Central memory CD8-positive, alpha-beta T cell (primary cell): ENCODE results near the gene CDH24.

Experiments used
- ATAC-seq: fragments of 150-1000 bp; cut with Tn5 transposase; replicated peaks from 2 replicates; pipeline ENCODE4 v1.10.0; 2022; ENCODE audit warnings: mild to moderate bottlenecking, moderate FRiP score, moderate number of reproducible peaks; ENCODE audit not compliant: poor library complexity, severe bottlenecking; ENCODE audit errors: extremely low read depth
- DNase-seq, 2 donors: peaks; one replicate each; pipeline ENCODE4 v3.0.0; 2021; ENCODE audit warnings: low spot score in 2 of 2
- H3K27ac Mint-ChIP-seq: one replicate; pipeline ENCODE4 v1.8.0; 2022; ENCODE audit warnings: low read depth, mild to moderate bottlenecking, moderate library complexity, mixed read lengths
- H3K27me3 Mint-ChIP-seq: one replicate; pipeline ENCODE4 v1.8.0; 2022; ENCODE audit warnings: mixed read lengths
- H3K36me3 Mint-ChIP-seq: one replicate; pipeline ENCODE4 v1.8.0; 2022; ENCODE audit warnings: mild to moderate bottlenecking, moderate library complexity, mixed read lengths; ENCODE audit not compliant: insufficient read depth
- H3K4me1 Mint-ChIP-seq: one replicate; pipeline ENCODE4 v1.8.0; 2022; ENCODE audit warnings: mixed read lengths
- H3K4me3 Mint-ChIP-seq: one replicate; pipeline ENCODE4 v1.8.0; 2022; ENCODE audit warnings: mild to moderate bottlenecking, moderate library complexity, mixed read lengths
- H3K9me3 Mint-ChIP-seq: one replicate; pipeline ENCODE4 v1.8.0; 2022; ENCODE audit warnings: mixed read lengths

CDH24 gene

DNA sequence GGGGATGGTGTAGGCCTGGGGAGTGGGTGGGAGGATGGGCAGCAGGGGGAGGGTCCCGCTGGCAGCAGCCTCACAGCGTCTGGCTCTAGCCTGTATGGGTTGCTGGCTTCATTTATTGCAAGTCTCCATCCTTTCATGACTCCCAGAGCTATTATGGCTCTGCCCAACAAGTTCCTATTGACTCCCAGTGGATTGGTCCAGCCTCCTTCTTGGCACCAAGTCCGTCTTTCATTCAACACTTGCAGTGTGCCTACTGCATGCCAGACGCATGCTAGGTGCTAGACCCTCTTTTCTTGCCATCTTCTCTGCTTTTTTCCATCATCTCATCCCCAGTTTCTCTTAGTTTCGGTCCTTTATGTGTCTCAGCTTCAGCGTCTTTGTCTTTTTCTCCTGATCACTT lies 14.2 kb downstream of the CDH24 start:
- H3K4me1 Mint-ChIP-seq: no peaks in the 10 kb centered on the region
- ATAC-seq (no peak), DNase-seq (no peak)
- no peak overlapping the region for H3K4me3 Mint-ChIP-seq
- no peak overlapping the region for H3K27ac Mint-ChIP-seq
- H3K27me3 Mint-ChIP-seq: no peaks in the 10 kb centered on the region
- H3K9me3 Mint-ChIP-seq: no peaks in the 10 kb centered on the region
- no peaks in the 10 kb centered on the region for H3K36me3 Mint-ChIP-seq

DNA sequence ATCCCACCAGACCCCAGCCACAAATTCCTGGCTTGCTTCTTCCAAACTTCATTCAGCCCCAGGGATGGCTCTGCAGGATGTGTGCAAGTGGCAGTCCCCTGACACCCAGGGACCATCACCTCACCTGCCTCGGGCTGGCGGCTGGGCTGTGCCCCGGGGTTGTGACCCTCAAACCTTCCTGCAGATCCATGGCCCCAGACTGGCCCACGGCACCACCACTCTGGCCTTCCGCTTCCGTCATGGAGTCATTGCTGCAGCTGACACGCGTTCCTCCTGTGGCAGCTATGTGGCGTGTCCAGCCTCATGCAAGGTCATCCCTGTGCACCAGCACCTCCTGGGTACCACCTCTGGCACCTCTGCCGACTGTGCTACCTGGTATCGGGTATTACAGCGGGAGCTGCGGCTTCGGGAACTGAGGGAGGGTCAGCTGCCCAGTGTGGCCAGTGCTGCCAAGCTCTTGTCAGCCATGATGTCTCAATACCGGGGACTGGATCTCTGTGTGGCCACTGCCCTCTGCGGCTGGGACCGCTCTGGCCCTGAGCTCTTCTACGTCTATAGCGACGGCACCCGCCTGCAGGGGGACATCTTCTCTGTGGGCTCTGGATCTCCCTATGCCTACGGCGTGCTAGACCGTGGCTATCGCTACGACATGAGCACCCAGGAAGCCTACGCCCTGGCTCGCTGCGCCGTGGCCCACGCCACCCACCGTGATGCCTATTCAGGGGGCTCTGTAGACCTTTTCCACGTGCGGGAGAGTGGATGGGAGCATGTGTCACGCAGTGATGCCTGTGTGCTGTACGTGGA lies 15.0 kb downstream of the CDH24 start, which contains the start of gene PSMB11:
PSMB11 (plus strand) TSS at position 51 of the 804 bp plus-strand sequence; CDS start at position 65, 14 bp downstream.
- Mint-ChIP-seq H3K4me1 (no peaks in the 10 kb centered on the region), H3K36me3 (no peaks in the 10 kb centered on the region), H3K27me3 (no peaks in the 10 kb centered on the region), H3K4me3 (no peak within 1 kb of the TSS), H3K27ac (no peak within 1 kb of the TSS), H3K9me3 (no peaks in the 10 kb centered on the region)
- ATAC-seq (no peak), DNase-seq (no peak)

DNA sequence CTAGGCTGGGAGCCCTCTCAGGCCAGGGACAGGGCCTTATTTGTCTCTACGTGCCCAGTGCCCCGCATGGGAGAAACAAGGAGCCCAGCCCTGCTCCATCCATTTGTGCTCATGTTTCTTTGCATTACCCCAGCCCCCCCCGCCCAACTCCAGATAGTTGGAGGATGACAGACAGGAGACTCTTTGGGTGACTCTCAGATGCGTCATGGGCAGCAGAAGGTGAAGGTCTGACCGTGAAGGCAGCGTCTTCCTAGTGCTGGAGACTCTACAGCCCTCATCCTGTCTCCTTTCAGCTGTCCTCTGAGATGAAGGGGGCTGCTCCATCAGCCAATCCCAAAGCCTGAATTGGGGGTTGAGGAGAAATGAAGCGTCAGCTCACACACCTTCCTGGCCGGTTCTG lies 15.6 kb downstream of the CDH24 start:
- no peak for ATAC-seq
- Mint-ChIP-seq H3K9me3 (no peaks in the 10 kb centered on the region), H3K27me3 (no peaks in the 10 kb centered on the region), H3K27ac (no peak overlapping the region), H3K4me3 (no peak overlapping the region), H3K4me1 (no peaks in the 10 kb centered on the region), H3K36me3 (no peaks in the 10 kb centered on the region)
- no peak for DNase-seq

DNA sequence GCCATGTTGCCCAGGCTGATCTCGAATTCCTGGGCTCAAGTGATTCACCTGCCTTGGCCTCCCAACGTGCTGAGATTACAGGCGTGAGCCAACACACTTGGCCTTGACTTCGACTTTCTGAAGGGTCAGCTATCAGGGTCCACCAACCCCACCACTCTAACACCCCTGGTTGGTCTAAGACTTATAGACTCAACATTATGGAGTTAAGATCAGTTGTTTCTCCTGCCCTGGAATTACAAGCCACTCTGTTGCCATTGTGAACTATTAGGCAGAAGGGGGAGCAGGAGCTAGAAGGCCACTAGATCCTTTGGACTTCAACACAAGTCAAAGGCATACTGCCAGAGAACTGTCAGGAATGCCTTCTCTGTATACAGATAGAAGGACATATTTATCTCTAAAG lies 17.2 kb downstream of the CDH24 start:
- Mint-ChIP-seq H3K27me3 (no peaks in the 10 kb centered on the region), H3K4me3 (no peak overlapping the region), H3K27ac (no peak overlapping the region)

DNA sequence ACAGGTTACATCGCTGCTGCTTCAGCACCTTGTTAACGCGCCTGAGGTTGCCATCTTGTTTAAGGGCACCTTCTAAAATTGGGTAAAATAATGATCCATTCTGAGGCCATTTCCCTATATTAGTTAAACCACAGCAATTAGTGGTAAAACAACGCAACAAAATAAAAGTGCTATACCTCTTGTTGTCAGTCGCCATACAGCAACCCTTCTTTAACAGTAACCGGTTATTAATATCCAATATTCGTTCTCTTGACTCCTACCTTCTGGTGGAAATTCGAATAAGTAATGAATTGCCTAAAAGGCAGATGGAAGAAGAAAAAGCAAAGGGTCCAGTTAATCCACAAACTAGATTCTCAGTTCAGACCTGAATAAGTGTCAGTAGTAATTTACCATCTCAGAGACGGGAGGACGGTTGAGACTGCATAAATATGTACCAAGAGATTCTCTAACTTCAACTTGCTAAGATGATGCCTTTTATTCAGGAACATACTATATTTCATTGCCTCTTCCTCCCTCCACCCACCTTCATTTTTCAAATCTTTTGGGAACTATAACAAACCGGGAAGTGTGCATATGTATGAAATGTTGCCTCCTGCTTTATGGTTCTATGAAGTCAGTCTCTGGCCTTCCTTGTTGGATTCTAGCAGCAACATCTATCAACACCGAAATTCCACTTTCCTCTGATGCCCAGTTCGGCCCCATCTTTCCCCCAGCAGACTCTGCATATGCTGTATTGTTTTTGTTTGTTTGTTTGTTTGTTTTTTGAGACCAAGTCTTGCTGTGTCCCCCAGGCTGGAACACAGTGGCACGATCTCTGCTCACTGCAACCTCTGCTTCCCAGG lies 21.8 kb downstream of the CDH24 start:
- Mint-ChIP-seq H3K4me3 (peak overlapping the region; percentile 80), H3K27ac (peak overlapping the region; percentile 91), H3K27me3 (no peaks in the 10 kb centered on the region), H3K36me3 (peaks cover 22% of the 10 kb centered on the region), H3K9me3 (no peaks in the 10 kb centered on the region), H3K4me1 (peaks cover 29% of the 10 kb centered on the region)
- DNase-seq (no peak), ATAC-seq (no peak)

More for the DNA sequence above, 17.2 kb downstream of the CDH24 start:
- DNase-seq (no peak), ATAC-seq (no peak)
- Mint-ChIP-seq H3K36me3 (no peaks in the 10 kb centered on the region), H3K4me1 (peaks cover 8% of the 10 kb centered on the region), H3K9me3 (no peaks in the 10 kb centered on the region)

DNA sequence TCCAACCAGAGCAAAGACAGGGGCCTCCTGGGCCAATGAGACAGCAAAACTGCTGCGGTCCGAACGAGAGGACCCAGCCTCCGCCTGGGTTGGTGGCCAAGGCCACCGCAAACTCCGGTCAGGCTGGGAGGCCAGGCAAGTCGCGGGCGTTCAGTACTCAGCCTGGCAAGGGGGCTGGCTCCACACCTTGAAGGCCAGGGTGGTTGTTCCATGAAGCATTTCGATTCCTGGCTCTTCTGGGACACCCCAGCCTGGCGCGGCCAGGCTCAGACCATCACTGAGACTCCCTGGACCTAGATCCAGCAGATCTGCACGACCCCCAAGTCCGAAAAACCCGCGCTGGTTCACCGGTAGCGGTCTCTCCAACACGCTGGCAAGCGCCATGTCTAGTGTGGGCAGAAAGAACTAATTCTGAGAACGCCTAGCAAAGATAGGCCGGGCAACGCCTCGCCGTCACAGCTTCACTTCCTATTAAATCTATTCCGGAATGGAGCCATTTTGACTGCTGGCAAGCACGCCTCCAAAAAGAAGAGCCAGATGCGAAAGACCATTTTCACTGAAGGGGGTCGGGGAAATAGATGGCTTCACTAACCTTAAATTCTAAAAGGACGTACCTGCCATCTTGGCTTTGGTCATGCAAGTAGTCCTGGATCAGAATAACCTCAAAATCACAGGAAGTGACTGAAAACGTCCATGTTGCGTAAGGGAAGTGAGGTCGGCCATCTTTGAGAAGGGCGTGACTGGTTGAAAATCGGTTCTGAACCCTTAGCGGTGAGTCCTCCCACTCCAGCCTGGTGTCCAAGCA lies 22.6 kb downstream of the CDH24 start, which contains the start of gene PSMB5:
PSMB5 (minus strand) TSS at position 403 of the 805 bp plus-strand sequence; CDS start at position 384, 19 bp downstream.
- Mint-ChIP-seq H3K36me3 (peaks cover 22% of the 10 kb centered on the region), H3K4me3 (peak within 1 kb of the TSS; percentile 80), H3K9me3 (no peaks in the 10 kb centered on the region), H3K27ac (peak within 1 kb of the TSS; percentile 91), H3K27me3 (no peaks in the 10 kb centered on the region), H3K4me1 (peaks cover 29% of the 10 kb centered on the region)
- DNase-seq (peak; percentile 77 to 85), ATAC-seq (peak; percentile 95)

DNA sequence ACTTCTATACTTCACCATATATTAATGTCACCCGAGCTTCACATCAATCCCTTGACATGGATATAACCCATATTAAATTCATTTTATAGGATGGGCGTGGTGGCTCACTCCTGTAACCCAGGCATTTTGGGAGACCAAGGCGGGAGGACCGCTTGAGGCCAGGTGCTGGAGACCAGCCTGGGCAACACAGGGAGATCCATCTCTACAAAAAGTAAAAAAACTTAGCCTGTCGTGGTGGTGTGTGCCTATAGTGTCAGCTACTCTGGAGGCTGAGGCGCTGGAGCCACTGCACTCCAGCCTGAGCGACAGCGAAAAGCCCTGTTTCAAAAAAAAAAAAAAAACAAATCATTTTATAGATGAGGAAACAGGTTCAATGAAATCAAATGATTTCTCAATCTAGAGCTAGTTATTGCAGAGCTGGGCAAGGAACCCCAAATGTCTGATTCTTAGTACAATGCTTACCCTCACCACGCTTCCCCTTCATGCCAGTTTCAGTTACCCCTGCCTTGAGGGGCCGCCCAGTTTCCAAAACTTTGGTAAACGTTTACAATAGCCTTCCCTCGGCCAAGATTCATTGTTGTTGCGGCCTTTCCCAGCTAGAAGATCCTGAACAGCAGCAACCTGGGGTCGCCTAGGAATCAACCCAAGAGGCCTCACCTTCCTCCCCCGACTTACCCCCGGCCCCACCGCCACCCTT lies 23.4 kb downstream of the CDH24 start:
- Mint-ChIP-seq H3K27me3 (no peaks in the 10 kb centered on the region), H3K4me1 (peaks cover 36% of the 10 kb centered on the region), H3K36me3 (peaks cover 22% of the 10 kb centered on the region), H3K27ac (peak overlapping the region; percentile 91), H3K4me3 (peak overlapping the region; percentile 80), H3K9me3 (no peaks in the 10 kb centered on the region)
- no peak for DNase-seq
- ATAC-seq: no peak

DNA sequence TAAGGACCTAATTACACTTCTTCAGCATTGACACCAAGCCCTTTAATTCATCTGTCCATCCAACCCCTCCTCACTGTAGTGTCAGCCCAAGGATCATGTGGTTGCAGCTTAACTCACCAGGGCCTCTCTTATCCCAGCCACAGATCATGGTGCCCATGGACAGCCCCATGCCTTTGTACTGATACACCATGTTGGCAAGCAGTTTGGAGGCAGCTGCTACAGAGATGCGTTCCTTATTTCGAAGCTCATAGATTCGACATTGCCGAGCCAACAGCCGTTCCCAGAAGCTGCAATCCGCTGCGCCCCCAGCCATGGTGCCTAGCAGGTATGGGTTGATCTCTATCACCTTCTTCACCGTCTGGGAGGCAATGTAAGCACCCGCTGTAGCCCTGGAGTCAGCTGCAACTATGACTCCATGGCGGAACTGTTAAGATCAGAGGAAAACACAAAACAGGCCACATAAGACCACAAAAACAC lies 24.0 kb downstream of the CDH24 start:
- H3K27ac Mint-ChIP-seq: no peak overlapping the region
- peak overlapping the region; percentile 80 for H3K4me3 Mint-ChIP-seq
- DNase-seq (no peak), ATAC-seq (no peak)
- peaks cover 41% of the 10 kb centered on the region for H3K4me1 Mint-ChIP-seq
- H3K36me3 Mint-ChIP-seq: peaks cover 22% of the 10 kb centered on the region
- no peaks in the 10 kb centered on the region for H3K27me3 Mint-ChIP-seq
- no peaks in the 10 kb centered on the region for H3K9me3 Mint-ChIP-seq

DNA sequence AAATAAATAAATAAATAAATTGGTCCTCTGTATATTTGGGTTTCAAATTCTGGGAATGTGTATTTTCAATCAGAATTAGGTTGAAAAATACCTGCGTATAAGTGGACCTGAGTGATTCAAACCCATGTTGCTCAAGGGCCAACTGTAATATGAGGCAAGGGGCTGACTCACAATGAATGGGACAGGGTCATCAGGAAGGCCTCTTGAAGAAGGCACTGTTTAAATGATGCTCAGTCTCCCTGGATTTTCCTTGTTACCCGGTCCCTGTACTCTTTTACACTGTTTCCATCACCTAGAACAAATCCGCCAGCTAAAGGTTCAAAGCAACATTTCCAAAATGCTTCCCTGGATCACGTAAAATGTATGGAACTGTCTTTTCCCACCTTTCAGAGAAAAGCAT lies 26.4 kb downstream of the CDH24 start:
- Mint-ChIP-seq H3K9me3 (no peaks in the 10 kb centered on the region), H3K4me3 (no peak overlapping the region), H3K4me1 (peaks cover 45% of the 10 kb centered on the region), H3K27me3 (no peaks in the 10 kb centered on the region), H3K27ac (no peak overlapping the region), H3K36me3 (peaks cover 28% of the 10 kb centered on the region)
- ATAC-seq (no peak), DNase-seq (no peak)

DNA sequence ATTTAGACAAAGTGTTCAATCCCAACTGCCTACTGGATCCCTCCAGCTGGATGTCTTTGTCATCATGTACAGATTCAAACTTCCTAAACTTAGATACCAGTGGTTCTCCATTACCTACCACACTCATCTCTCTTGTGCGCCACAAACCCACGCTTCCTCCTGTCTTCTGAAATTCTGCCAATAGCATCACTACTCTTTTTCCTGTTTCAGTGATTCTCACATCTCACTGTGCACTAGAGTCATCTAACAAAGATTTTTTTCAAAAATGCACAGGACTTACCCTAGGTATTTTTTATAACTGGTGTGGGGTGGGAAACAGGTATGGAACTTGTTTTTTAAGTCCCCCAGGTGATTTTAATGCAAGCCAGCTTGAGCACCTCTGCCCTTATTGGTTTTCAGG lies 28.5 kb downstream of the CDH24 start:
- peaks cover 44% of the 10 kb centered on the region for H3K4me1 Mint-ChIP-seq

DNA sequence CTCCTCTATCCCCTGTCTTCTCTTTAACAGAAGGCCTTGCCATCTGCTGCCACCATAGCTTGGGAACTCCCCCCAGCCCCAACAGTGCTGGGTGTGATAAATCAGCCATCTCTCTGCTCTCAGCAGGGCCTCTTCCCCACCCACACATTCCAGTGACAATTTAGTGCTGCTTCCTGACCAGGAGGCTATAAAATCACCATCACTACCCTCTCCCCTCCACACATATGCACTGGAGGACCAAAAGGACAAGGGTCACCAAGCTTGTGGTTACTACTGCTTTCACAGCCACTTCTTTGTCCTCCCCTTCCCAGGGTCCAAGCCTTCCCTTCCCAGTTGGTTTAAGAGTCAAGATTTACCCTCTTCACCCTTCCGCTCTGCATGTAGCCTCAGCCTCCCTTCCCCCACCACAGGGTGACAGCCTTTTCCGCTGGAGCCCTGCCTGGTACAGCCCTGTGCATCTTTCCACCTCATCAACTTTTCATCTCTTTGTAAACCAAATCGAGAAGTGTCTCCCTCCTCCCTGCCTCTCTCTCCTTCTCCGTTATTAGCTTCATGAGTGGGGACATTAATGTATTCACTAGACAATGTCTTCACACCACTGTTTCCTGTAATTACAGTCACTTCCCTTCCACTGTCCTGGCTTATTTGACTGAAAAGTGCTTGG lies 32.0 kb downstream of the CDH24 start:
- peaks cover 42% of the 10 kb centered on the region for H3K4me1 Mint-ChIP-seq
- peak overlapping the region; percentile 49 for H3K27ac Mint-ChIP-seq
- DNase-seq (no peak), ATAC-seq (no peak)
- H3K36me3 Mint-ChIP-seq: peaks cover 11% of the 10 kb centered on the region
- no peaks in the 10 kb centered on the region for H3K27me3 Mint-ChIP-seq
- no peak overlapping the region for H3K4me3 Mint-ChIP-seq
- no peaks in the 10 kb centered on the region for H3K9me3 Mint-ChIP-seq

More for the DNA sequence above, 28.5 kb downstream of the CDH24 start:
- Mint-ChIP-seq H3K9me3 (no peaks in the 10 kb centered on the region), H3K27me3 (no peaks in the 10 kb centered on the region), H3K4me3 (no peak overlapping the region), H3K36me3 (peaks cover 28% of the 10 kb centered on the region), H3K27ac (peak overlapping the region; percentile 20)
- DNase-seq (no peak), ATAC-seq (peak; percentile 49)
